ENCODE data around the gene LIPG. TPM values are rescaled to one million over a fixed set of nuclear protein-coding genes. Genes with fewer than 3 reads are reported as not detected.

Gene LIPG
- total RNA-seq, 4 donors from 2014 or later: 0.12 to 13.9 (median 2.1) TPM

DNA sequence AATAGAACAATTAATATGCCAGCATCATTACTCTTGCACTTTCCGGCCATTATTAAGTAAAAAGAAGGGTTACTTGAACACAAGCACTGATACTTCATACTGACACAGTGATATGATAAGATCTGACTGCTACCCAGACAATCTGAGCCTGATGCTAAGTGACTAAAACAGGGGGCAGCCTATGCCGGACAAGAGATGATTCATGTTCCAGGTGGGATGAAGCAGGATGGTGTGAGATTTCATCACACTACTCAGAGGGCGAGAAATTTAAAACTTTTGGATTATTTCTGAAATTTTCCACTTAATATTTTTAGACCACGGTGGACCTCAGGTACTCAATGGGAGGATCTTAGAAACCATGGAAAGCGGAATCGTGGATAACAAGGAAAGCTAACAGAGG lies 61.7 kb downstream of the LIPG start:
- 83 to 87% methylated on average over 6 of the region's 6 CpGs for WGBS, 2 donors
- H3K4me1 ChIP-seq: peaks cover 0 to 10% (median 0%) of the 10 kb centered on the region in 3 donors
- DNase-seq: no peak
- H3K27ac ChIP-seq: no peak overlapping the region
- TF ChIP-seq POLR2A (IDR thresholded peaks at IDR 0.05): no peak
- no peak for TF ChIP-seq CTCF (IDR thresholded peaks at IDR 0.05)
- intact Hi-C loops (cut with DNase I): no loop called here
- peaks cover 0 to 29% (median 0%) of the 10 kb centered on the region in 4 donors for H3K27me3 ChIP-seq
- no peak overlapping the region for H3K4me3 ChIP-seq
- H3K36me3 ChIP-seq: no peaks in the 10 kb centered on the region
- no peaks in the 10 kb centered on the region for H3K9me3 ChIP-seq

GRCh38 chr18:49625021-49625691 lies 63.3 kb downstream of the LIPG start:
- no peaks in the 10 kb centered on the region for H3K36me3 ChIP-seq
- H3K27me3 ChIP-seq: peaks cover 0 to 23% (median 0%) of the 10 kb centered on the region in 4 donors
- H3K4me3 ChIP-seq: no peak overlapping the region
- no peak for DNase-seq
- WGBS, 2 donors: 61 to 71% methylated on average over 9 of the region's 9 CpGs
- peaks cover 0 to 20% (median 3%) of the 10 kb centered on the region in 3 donors for H3K4me1 ChIP-seq
- H3K27ac ChIP-seq: no peak overlapping the region
- no peak for TF ChIP-seq POLR2A (IDR thresholded peaks at IDR 0.05)
- no peak for TF ChIP-seq CTCF (IDR thresholded peaks at IDR 0.05)
- no peaks in the 10 kb centered on the region for H3K9me3 ChIP-seq
- intact Hi-C loops (cut with DNase I): no loop called here

DNA sequence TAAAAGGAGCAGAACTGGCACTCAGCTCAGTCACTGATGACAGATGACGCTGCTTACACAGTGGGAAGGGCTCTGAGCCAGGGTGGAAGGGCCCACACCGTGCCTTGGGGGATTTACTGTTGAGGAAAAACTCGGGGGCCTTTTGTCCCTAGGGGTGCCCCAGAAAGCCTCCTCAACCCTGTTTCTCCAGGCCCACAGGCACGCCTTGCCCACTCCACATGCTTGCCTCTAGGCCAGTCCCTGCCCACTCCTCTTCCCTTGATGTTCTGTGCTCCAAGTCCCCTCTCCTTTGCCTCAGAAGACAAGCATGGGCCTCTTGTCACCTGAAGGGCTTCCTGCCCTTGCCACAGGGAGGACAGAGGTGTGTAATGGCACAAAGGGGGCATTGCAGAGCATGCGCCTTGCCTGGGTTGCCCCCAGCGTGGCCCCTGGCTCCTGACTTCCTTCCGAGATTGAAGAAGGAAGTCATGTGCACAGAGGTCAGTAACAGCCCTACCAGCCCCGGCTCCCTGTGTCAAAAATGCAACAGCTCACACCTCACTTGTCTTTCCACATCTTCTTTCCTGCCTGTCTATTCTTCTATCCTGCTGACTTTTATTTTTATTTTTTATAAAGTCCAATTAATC lies 65.1 kb downstream of the LIPG start:
- TF ChIP-seq POLR2A (IDR thresholded peaks at IDR 0.05) (no peak), CTCF (IDR thresholded peaks at IDR 0.05) (no peak)
- no peak overlapping the region for H3K4me3 ChIP-seq
- H3K27me3 ChIP-seq: peaks cover 0 to 14% (median 0%) of the 10 kb centered on the region in 4 donors
- intact Hi-C loops (cut with DNase I): no loop called here
- H3K4me1 ChIP-seq: peaks cover 0 to 16% (median 3%) of the 10 kb centered on the region in 3 donors
- no peaks in the 10 kb centered on the region for H3K36me3 ChIP-seq
- no peaks in the 10 kb centered on the region for H3K9me3 ChIP-seq
- 40 to 58% methylated on average over 6 to 8 of the region's 8 CpGs for WGBS, 2 donors
- no peak overlapping the region for H3K27ac ChIP-seq
- no peak for DNase-seq

- intact Hi-C loops (cut with DNase I): no loop called here
- no peak for DNase-seq
- Histone ChIP-seq H3K9me3 (no peaks in the 10 kb centered on the region), H3K27ac (no peak overlapping the region), H3K4me3 (no peak overlapping the region), H3K27me3 (peaks cover 0 to 4% (median 0%) of the 10 kb centered on the region in 4 donors), H3K4me1 (peaks cover 0 to 16% (median 3%) of the 10 kb centered on the region in 3 donors), H3K36me3 (no peaks in the 10 kb centered on the region)
- TF ChIP-seq POLR2A (IDR thresholded peaks at IDR 0.05) (no peak), CTCF (IDR thresholded peaks at IDR 0.05) (no peak)
- WGBS, 2 donors: 68 to 91% methylated on average over 1 to 3 of the region's 3 CpGs
These were observed 66.3 kb downstream of the LIPG start for GRCh38 chr18:49628119-49628518.

Measured in esophagus squamous epithelium (tissue), 5 donors.